Uterine smooth muscle cell (primary cell): ENCODE data around the gene CES1. TPM values are rescaled to one million over a fixed set of nuclear protein-coding genes. Genes with fewer than 3 reads are reported as not detected.

Source experiments
- total RNA-seq: library from RNA; depleted of rRNA; stranded (reverse); fragments of >200 nt; gene quantifications from 2 replicates; pipeline ENCODE4 v1.2.3, GENCODE V29; 2014

Gene CES1
- 0.22 and 1.00 TPM in 2 replicates for total RNA-seq

GRCh38 chr16:55832773-55833691 lies at the start of gene CES1:
TSS of gene CES1 (minus strand) at chr16:55833096. CDS start at chr16:55833055, 41 bp downstream.

GRCh38 chr16:55875273-55875672 lies 42.4 kb upstream of the CES1 start, which contains the start of gene CES5A:
TSS of gene CES5A (minus strand) at chr16:55875373. CDS start at chr16:55875221, 152 bp downstream.

Other genes starting within 250 kb of the CES1 start
- gene SLC6A2, start 177.1 kb downstream of the CES1 start, total RNA-seq = not detected in 2 replicates
- not detected in 2 replicates for gene CES5A, start 42.3 kb upstream of the CES1 start, total RNA-seq